ENCODE results near the gene SLC7A7. TPM values are rescaled to one million over a fixed set of nuclear protein-coding genes. Genes with fewer than 3 reads are reported as not detected.
"Not testable (repeated sequence)": the region's sequence is repeated elsewhere in the genome, so short reads cannot be mapped to it uniquely, and the experiment has no call there.

The SLC7A7 gene
- total RNA-seq, 1 experiment from 2014 or later, result 2.3 TPM

DNA sequence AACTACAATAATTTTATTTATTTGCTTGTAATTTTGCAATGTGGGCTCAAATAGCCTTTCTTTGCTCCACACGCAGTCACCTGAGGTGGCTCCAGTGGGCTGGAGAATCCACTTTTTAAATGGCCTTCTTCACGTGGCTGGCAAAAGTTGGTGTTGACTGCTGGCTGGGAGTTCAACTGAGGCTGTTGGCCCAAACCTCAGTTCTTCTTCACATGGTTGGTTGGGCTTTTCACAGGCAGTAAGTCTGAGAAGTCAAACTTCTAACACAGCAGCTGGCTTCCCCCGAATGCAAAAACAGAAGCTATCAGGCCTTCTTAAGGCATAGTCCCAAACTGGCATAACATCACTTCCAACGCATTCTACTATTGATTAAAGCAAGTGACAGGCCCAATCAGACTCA, 50.9 kb downstream of the SLC7A7 start:
- Histone ChIP-seq H3K9me3 (ENCODE audit: low read depth, low read length, poor library complexity, severe bottlenecking) (peaks cover 8% of the 10 kb centered on the region), H3K36me3 (ENCODE audit: insufficient read depth, low read length, poor library complexity, severe bottlenecking) (peaks cover 12% of the 10 kb centered on the region), H3K27me3 (replicated peaks; ENCODE audit: insufficient read depth, low read depth, low read length, poor library complexity) (no peaks in the 10 kb centered on the region), H3K4me1 (ENCODE audit: insufficient read depth, low read length, poor library complexity, severe bottlenecking) (peaks cover 12% of the 10 kb centered on the region), H3K4me3 (ENCODE audit: low read depth, low read length, poor library complexity, severe bottlenecking) (no peak overlapping the region), H3K27ac (ENCODE audit: low read depth, low read length, poor library complexity, severe bottlenecking) (no peak overlapping the region)
- BruUV-seq (replicated peaks), result no TSS peak
- DNase-seq (ENCODE audit: low spot score), result no peak
- ChIA-PET POLR2A (ENCODE audit: low non-redundant PET) (no interaction called here), CTCF (interaction anchor here (0.5 to 0.6 kb wide), 2 partner anchors 43 to 51 kb away, joined by 12 to 13 read pairs; no protein-coding TSS in a partner anchor)
- intact Hi-C loops (cut with micrococcal nuclease; ENCODE audit: unreplicated experiment), result loop anchor here (10.0 kb wide), 2 partner anchors 190 to 290 kb away; no protein-coding TSS in a partner anchor
- TF ChIP-seq, protein P1, sequence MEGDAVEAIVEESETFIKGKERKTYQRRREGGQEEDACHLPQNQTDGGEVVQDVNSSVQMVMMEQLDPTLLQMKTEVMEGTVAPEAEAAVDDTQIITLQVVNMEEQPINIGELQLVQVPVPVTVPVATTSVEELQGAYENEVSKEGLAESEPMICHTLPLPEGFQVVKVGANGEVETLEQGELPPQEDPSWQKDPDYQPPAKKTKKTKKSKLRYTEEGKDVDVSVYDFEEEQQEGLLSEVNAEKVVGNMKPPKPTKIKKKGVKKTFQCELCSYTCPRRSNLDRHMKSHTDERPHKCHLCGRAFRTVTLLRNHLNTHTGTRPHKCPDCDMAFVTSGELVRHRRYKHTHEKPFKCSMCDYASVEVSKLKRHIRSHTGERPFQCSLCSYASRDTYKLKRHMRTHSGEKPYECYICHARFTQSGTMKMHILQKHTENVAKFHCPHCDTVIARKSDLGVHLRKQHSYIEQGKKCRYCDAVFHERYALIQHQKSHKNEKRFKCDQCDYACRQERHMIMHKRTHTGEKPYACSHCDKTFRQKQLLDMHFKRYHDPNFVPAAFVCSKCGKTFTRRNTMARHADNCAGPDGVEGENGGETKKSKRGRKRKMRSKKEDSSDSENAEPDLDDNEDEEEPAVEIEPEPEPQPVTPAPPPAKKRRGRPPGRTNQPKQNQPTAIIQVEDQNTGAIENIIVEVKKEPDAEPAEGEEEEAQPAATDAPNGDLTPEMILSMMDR (conservative IDR thresholded peaks at IDR 0.05; ENCODE audit: low read depth, low read length), result no peak
- TF ChIP-seq EZH2 (IDR thresholded peaks at IDR 0.05; ENCODE audit: borderline replicate concordance, low read depth, low read length, poor library complexity, severe bottlenecking), result no peak

DNA sequence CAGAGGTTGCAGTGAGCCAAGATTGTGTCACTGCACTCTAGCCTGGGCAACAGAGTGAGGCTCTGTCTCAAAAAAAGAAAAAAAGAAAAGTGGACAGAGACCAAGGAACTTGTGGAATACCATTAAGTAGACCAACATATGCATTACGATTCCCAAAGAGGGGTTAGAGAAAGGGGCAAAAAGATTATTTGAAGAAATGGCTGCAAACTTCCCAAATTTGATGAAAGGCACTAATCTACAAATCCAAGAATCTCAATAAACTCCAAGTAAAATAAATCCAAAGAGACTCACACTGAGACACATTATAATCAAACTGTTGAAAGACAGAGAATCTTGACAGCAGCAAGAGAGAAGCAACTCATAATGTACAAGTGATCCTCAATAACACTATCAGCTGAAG, 53.5 kb downstream of the SLC7A7 start:
- intact Hi-C loops (cut with micrococcal nuclease; ENCODE audit: unreplicated experiment), result loop anchor here (10.0 kb wide), 2 partner anchors 187 to 287 kb away; no protein-coding TSS in a partner anchor
- peaks cover 8% of the 10 kb centered on the region for H3K9me3 ChIP-seq (ENCODE audit: low read depth, low read length, poor library complexity, severe bottlenecking)
- peaks cover 6% of the 10 kb centered on the region for H3K4me1 ChIP-seq (ENCODE audit: insufficient read depth, low read length, poor library complexity, severe bottlenecking)
- H3K27me3 ChIP-seq (replicated peaks; ENCODE audit: insufficient read depth, low read depth, low read length, poor library complexity), result no peaks in the 10 kb centered on the region
- no peaks in the 10 kb centered on the region for H3K36me3 ChIP-seq (ENCODE audit: insufficient read depth, low read length, poor library complexity, severe bottlenecking)
- H3K4me3 ChIP-seq (ENCODE audit: low read depth, low read length, poor library complexity, severe bottlenecking), result no peak overlapping the region
- no peak for TF ChIP-seq EZH2 (IDR thresholded peaks at IDR 0.05; ENCODE audit: borderline replicate concordance, low read depth, low read length, poor library complexity, severe bottlenecking)
- TF ChIP-seq, protein P1 (conservative IDR thresholded peaks at IDR 0.05; ENCODE audit: low read depth, low read length), result no peak
- DNase-seq (ENCODE audit: low spot score), result no peak
- H3K27ac ChIP-seq (ENCODE audit: low read depth, low read length, poor library complexity, severe bottlenecking), result no peak overlapping the region
- no TSS peak for BruUV-seq (replicated peaks)
- ChIA-PET CTCF (no interaction called here), POLR2A (ENCODE audit: low non-redundant PET) (interaction anchor here (0.7 kb wide), 1 partner anchor 61 kb away, joined by 4 read pairs; no protein-coding TSS in a partner anchor)

DNA sequence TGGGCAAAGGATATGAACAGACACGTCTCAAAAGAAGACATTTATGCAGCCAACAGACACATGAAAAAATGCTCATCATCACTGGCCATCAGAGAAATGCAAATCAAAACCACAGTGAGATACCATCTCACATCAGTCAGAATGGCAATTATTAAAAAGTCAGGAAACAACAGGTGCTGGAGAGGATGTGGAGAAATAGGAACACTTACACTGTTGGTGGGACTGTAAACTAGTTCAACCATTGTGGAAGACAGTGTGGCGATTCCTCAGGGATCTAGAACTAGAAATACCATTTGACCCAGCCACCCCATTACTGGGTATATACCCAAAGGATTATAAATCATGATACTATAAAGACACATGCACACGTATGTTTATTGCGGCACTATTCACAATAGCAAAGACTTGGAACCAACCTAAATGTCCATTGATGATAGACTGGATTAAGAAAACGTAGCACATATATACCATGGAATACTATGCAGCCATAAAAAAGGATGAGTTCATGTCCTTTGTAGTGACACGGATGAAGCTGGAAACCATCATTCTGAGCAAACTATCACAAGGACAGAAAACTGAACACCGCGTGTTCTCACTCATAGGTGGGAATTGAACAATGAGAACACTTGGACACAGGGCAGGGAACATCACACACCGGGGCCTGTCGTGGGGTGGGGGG, 57.1 kb downstream of the SLC7A7 start:
- H3K9me3 ChIP-seq (ENCODE audit: low read depth, low read length, poor library complexity, severe bottlenecking); CTCF ChIA-PET; H3K27me3 ChIP-seq (replicated peaks; ENCODE audit: insufficient read depth, low read depth, low read length, poor library complexity); DNase-seq (ENCODE audit: low spot score); intact Hi-C loops (cut with micrococcal nuclease; ENCODE audit: unreplicated experiment); H3K36me3 ChIP-seq (ENCODE audit: insufficient read depth, low read length, poor library complexity, severe bottlenecking); BruUV-seq (replicated peaks); H3K4me3 ChIP-seq (ENCODE audit: low read depth, low read length, poor library complexity, severe bottlenecking); H3K27ac ChIP-seq (ENCODE audit: low read depth, low read length, poor library complexity, severe bottlenecking); H3K4me1 ChIP-seq (ENCODE audit: insufficient read depth, low read length, poor library complexity, severe bottlenecking); POLR2A ChIA-PET (ENCODE audit: low non-redundant PET): not testable (repeated sequence)
